ENCODE data around the gene TGFB2.

TGFB2 gene

DNA sequence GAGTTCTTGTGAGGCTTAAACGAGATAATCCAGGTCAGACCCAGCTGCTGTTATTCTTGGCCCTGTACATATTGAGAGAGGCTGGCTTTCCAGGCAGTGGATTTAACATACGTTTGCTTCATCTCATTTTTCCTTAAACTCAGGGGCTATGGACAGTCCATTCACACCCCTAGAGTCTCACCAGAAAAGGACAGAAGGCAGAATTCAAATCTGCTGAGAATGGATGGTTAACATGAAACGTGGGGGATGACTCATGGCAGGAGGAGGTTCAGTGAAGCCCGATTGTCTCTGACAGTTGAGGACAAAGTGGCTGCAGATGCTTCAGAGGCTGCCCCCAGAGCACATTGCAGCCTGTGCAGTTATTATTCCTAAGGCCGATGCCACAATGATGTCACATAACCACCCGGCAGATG is 39.5 kb downstream of the TGFB2 start:
- no peak for DNase-seq (ENCODE audit: low read depth in 3 of 3, low spot score in 1 of 3)

DNA sequence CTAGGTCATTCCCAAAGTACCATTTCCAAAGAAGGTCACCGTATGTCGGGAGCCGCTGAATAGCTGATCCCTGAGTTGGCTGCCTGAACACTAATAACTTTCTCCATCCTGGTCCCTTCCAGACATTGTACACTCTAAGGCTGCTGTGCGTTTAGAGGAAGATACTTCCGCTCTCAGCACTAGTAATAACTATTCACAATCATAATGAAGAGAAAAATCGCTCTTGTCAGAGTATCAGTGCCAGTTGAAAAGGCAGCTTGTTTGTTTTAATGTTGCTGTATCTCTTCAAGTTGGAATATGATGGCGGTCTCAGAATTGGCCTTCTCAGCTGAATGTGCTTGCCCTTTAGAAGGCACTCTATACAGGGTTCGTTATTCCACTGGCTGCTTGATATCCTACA is 43.5 kb downstream of the TGFB2 start:
- DNase-seq (ENCODE audit: low read depth in 3 of 3, low spot score in 1 of 3): no peak

DNA sequence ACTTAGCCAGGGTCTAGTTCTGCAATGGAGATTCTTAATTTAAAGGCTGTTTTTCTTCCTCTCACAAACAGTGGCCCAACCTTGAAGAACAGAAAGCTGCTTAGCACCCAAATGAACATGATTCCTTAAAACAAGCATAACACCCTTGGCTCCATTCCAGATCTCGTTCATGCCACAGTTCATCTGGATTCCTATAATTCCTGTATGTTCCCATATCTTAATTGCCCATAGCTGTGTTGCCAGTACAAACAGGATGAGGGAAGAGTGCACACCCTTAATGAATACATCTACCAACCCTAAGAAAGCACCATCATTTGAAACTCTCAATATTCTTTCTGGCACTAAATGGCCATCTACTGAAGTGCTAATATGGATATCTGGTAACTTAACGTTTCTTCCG is 45.5 kb downstream of the TGFB2 start:
- no peak for DNase-seq (ENCODE audit: low read depth in 3 of 3, low spot score in 1 of 3)

DNA sequence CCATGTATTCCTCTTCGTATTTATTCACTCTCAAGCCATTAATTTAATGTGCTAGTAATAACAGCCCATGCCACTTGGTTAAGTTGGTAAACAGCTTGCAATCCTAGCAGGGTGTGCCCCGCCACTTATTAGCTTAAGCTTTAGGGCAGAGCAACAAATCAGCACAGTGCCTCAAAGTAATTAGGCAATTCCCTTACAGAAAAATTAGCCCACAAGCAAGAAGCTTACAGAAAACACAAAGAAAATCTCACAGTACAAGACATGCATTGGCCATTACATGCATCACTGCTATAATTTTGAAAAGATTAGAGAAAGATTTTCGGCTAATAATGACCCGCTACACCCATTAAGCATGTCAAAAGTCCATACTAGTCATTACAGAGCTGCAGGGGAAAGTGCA is 47.6 kb downstream of the TGFB2 start:
- DNase-seq (ENCODE audit: low read depth in 3 of 3, low spot score in 1 of 3): no peak

DNA sequence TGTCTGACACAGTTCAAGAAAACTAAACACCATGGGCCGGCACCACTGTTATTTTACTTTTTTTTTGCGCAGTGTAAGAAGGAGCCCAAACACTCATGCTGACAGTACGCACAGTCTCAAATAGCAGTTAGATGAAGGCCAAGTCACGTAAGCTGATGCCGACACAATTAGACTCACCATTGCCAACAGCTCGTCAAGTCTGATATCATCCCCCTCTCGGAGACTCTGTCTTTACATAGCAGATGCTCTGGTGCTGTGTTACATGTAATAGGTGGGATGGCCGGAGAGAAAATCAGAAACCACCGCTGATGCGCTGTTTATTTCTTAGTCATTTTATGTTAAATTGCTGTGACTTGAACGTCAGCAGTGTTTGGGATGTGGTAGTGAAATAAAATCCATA is 49.3 kb downstream of the TGFB2 start:
- DNase-seq (ENCODE audit: low read depth in 3 of 3, low spot score in 1 of 3): no peak

DNA sequence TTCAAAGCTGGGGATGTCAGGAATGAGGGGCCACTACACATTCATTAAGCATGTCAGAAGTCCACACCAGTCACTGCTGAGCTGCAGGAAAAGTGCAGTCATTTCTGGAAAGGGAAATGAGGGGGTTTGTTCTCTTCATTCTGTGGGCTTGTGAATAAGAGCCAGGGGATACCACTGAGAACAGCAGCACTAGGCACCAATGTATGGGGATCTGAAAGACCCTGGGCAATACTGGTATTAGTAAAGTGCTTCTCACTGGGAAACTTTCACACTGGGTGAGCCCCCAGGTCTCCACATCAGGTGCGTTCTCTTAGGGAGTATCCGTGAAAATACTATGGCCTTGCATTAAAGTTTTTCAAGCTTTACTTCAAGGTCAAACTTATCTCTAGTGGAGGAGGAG is 49.9 kb downstream of the TGFB2 start:
- DNase-seq (ENCODE audit: low read depth in 3 of 3, low spot score in 1 of 3): no peak

DNA sequence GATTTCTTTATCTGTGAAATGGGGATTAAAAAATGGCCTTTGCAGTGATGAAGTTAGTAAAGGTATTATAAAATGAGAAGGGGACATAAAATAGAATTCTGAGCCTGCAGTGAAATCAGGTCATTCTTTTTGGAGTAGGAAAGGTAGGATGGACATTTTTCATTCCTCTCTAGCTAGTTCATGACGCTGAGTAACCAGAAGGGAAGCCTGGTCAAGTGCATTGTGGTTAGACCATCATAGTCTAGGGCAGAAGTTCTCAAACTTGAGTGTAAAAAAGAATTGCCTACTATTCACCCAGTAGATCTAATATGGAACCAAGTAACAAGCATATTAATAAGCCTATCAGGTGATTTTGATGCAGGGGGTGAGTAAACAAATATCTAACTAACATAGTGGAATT is 50.8 kb downstream of the TGFB2 start:
- DNase-seq (ENCODE audit: low read depth in 3 of 3, low spot score in 1 of 3): no peak

DNA sequence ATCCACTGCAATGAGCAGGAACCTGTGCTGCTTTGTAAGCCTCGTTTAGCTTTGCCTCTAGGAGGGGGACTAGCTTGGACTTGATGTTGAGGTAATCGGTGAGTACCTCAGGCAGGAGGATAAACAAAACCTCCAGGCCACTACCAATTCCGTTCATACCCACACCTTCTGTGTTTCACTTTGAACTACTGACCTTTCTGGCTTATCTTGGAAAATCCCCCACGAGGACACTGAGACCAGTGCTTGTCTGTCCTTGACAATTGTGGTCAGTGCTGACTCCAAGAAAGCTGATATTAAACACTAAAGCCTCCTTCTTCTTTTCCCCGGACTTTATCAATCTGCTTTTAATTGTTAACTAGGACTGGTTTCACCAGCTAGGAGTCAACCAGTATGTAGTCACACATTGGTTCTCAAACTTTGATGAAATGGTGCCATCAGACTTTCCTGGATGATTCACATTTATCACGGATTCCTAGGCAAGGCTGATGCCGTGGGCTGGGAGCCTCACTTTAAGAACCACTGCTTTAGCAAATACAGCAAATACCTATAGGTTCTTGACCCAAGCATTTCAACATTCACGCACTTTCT is 52.7 kb downstream of the TGFB2 start:
- no peak for DNase-seq (ENCODE audit: low read depth in 3 of 3, low spot score in 1 of 3)

DNA sequence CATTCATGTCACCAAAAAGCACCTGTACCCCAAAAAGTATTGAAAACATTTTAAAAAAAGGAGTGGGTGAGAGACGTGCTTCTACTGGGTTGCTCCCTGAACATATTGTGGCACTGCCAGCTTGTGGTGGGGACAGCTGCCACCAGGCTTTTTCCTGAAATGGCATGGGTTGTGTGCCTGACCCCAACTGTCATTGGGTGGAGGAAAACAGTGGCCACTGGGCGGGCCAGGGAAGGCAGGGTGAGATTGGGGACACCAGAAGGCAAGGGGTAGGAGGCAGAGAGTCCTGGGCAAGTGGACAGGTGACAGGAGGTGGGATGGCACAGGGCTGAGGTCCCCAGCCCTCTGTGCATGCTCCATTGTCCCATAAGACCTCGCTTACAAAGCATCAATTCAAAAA is 55.5 kb downstream of the TGFB2 start:
- no peak for DNase-seq (ENCODE audit: low read depth in 3 of 3, low spot score in 1 of 3)

DNA sequence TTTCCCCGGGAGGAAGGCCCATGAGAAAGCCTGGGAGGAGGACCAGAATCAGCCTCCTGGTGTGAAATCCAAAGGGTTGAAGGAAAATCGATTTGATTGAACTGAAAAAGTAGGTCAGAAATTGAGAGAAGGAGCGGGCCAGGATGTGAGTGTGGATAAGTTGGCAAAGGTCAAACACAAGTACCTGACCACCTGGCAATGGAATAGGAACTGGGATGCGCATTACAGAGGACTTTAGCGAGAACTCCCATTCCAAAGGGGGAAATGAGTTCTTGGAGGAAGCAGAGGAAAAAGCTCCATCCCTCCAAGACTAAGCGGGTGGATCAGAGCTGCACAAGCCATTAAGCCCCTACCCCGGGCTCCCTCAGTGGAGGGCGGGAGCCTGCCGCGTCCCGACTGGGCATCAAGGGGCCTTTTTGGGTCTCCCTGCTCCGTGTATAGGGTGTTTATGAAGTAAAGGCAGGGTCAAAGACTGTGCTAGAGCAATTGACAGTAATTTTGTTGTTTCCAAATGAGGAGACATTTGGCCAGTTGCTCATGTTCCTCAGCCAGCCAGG is 56.4 kb downstream of the TGFB2 start:
- DNase-seq (ENCODE audit: low read depth in 3 of 3, low spot score in 1 of 3): no peak

DNA sequence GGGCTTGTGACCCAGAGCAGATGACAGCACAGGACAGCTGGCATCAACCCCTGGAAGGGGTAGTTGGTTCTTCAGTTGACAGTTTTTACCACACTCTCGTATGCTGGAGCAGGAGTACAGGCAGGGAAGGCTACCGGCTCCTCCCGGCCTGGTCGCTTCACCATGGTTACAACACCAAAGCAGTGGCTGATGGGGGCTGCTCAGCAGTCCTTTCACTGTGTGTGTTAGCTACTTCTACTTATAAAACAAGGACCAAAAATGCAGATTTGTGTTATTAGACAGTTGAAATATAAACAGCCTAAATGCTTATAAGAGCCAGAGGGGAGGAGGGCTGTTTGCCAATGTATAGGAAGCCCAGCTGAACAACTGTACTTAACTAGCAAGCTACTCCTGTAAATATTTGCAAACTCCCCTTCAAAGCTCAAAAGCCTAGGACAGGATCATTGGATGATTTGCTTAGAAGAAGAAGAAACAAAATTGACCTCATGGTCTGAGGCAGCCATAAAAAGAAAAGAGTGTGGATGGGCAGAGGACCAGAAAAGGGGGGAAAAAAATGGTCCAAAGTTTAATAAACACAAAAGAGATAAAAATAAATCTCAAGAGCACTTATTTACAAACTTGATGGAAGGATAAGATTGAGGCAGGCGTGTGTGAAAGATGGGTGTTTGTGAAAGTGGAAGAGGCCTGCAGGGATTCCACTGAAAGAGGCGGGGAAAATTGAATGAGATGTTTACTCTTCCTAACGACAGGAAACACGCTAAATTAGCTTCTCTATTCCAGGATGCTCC is 57.1 kb downstream of the TGFB2 start:
- no peak for DNase-seq (ENCODE audit: low read depth in 3 of 3, low spot score in 1 of 3)

DNA sequence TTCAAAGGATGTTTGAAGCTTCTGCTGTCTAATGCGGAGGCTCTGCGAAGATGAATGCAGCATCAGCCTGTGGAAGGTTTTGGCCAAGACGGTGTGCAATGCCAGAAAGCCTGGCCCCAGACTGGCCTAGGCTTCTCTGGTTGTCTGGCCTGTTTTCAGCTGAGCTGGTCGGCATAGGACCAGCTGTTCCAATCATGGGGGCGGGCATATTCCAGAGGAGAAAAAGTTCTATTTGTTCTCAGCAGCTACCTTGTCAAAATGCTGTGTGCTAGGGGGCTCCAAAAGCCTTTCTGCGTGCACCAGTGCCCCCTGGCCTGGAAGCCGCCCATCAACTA is 57.6 kb downstream of the TGFB2 start:
- no peak for DNase-seq (ENCODE audit: low read depth in 3 of 3, low spot score in 1 of 3)

DNA sequence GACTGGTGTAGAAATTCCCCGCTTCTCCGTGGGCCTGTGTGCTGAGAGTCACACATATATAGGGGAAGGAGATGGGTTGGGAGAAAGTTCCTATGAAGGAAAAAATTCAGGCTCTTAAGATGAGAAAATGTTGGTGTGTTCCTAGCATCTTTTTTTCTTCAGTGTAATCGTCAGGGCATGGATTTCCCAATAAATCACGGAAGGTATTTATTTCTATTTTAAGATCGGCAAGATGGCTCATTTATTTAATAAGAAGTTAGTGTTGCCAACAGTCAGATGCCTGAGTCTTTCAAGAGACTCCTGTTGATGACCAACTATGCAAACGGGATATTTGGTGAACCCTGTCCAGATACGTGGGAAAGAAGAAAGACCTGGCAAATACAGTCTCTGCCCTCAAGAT is 58.2 kb downstream of the TGFB2 start:
- no peak for DNase-seq (ENCODE audit: low read depth in 3 of 3, low spot score in 1 of 3)

DNA sequence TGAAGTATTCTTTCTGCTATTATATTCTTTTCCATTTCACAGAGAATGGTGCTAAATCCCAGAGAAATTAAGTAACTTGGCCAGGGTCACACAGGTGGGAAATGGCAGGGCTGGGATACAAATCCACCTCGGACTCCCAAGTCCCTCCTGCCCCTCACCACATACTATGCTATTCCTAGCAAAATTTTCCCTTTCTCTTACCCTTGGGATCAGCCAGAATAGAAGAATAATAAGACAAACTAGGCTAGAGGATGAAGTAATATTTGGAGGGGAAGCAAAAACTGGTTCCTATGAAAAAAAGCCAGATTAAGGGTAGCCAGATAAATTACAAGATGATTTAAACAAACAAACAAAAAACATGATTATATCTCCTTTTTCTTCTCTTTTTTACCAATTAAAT is 62.5 kb downstream of the TGFB2 start:
- DNase-seq (ENCODE audit: low read depth in 3 of 3, low spot score in 1 of 3): no peak

DNA sequence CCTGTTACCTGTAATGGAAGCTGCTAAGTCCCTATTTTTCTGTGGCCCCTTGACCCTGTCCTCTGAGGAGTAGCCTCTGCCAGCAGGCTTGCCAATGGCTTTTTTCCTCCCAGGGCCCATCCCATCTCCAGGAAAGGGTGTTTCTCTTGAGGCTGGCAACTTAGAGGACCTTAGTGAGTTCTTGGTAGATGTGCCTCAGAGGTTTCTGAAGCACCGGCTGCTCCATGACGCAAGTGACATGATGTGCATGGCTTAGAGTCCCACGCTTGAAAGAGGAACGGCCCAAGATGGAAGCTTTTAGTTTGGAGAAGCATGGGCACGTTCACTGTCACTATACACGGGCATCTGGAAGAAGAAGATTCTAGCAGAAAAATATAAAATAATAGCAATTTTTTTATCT is 63.0 kb downstream of the TGFB2 start:
- no peak for DNase-seq (ENCODE audit: low read depth in 3 of 3, low spot score in 1 of 3)

DNA sequence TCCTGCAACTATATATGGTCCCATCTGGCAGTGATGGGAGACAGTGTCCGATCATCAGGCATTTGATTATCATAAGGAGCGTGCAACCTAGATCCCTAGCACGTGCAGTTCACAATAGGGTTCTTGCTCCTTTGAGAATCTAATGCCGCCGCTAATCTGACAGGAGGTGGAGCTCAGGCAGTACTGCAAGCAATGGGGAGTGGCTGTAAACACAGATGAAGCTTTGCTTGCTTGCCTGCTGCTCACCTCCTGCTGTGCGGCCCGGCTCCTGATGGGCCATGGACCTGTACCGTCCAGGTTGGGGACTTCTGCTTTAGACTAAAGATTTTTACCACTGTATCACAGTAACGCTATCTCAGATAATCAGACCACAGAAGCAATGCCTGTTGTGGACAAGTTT is 63.8 kb downstream of the TGFB2 start:
- no peak for DNase-seq (ENCODE audit: low read depth in 3 of 3, low spot score in 1 of 3)

DNA sequence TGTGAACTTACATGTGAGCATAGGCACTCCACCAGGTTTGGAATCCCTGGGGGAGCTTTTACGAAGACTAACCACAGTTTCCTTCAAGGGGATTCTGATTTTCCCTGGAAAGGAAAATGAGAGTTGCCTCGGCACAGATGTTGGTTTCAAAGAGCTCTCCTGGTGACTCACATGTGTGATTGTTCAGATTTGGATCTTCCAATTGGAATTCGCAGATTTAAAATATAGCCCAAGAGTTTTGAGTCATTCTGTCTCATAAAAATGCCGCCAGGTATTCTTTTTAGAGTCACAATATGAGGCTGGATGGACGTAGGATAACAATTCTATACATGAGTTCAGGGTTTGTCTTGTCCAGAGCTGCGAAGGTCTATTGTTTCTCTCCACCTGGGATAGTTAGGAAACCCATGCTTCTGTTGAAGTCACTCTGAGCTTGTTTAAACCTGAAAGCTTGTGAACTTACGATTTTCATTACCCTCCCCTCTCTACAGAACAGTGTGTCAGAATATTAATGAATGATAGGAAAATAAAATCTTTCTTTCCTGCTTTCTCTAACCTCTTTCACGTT is 64.9 kb downstream of the TGFB2 start:
- no peak for DNase-seq (ENCODE audit: low read depth in 3 of 3, low spot score in 1 of 3)

DNA sequence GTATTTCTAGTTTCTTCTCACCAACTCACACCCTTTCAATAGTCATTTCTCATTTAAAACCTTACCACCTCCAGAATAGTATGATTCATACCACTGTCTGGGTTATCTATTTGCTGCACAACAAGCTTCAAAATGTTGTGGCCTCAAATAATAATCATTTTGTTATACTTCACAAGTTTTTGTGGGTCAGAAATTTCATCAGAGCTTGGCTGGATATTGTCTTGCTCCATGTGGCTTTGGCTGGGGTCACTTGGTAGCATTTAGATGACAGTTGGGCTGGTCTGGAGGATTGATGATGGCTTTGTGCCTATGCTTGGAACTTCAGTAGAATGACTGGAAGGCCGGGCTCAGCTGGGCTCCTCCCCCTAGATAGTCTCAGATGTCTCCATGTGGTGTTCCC is 66.0 kb downstream of the TGFB2 start:
- no peak for DNase-seq (ENCODE audit: low read depth in 3 of 3, low spot score in 1 of 3)

DNA sequence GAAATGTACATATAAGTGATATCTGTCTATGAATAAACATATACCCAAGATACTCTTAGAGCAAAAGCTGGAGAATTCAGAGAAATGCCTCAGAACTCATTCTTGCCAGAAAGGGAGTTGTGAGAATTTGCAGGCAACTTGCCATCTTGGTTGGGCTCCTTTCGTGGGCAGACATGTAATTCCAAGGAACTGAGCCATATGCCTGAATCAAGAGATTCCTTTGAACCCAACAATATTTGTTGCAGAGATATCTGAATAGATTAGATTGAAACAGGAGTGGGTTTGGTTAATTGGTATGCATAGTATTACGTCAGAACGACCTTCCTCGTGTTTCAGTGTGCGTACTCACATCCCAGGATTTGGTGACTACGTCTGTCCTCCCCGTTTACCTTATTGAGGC is 67.0 kb downstream of the TGFB2 start:
- DNase-seq (ENCODE audit: low read depth in 3 of 3, low spot score in 1 of 3): no peak

DNA sequence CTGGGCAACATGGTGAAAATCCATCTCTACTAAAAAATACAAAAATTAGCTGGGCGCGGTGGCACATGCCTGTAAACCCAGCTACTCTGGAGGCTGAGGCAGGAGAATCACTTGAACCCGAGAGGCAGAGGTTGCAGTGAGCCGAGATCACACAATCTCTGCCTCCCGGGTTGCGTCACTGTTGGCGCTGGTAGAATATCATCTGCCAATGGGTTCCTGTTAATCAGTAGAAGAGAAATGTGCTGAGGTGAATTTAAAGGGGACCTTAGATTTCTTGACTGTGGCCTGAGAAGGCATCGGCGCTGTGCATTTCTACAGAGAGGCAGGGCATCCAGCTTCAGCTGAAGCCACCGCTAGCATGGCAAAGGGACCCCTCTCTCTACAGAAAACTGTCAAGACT is 68.0 kb downstream of the TGFB2 start:
- DNase-seq (ENCODE audit: low read depth in 3 of 3, low spot score in 1 of 3): no peak

DNA sequence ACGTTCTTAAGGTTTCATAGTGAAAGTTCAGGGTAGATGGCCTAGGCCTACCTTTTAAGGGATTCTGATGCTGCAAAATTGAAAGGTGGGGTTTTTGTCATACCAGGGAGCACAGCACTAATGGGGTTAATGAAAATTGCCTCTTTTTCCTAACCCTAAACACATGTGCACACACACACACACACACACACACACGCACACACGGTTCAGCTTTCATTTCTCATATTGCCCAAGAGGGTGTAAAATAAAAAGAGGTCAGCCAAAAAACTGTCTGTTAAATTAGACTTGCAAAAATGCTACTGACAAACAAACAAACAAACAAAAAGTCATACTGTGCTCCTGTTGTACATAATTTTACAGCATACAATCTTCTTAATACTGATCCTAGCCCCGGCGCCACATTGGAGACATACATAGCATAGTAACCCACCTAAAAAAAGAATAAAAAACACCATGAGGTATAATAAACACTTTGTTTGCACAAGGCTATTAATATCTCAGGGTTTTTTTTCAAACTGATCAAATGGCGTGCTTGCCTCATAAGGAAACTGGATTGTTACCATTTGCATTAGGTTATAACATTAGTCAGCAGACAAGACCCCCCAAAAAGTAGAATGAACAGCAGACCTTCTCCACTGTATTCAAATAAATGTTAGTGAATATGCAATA is 69.1 kb downstream of the TGFB2 start:
- DNase-seq (ENCODE audit: low read depth in 3 of 3, low spot score in 1 of 3): no peak

DNA sequence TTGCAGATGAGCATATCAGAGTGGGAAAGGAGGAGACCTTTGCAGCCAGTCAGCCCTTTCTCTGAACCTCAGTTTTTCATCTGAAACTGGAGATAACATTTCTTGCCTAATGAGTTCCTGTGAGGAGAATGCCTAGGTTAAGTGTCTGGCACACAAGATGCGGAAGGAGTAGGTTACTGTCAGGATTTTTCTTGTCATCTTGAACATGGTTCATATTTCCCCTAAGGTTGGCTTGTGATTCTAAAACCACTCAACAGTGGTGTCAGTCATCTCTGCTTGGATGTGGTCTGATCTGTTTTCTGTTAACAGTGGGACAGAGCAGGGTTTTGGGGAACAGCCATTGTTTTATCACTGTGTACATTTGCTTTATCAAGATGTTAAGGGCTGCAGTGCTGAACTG is 70.6 kb downstream of the TGFB2 start:
- no peak for DNase-seq (ENCODE audit: low read depth in 3 of 3, low spot score in 1 of 3)

Measured in stimulated activated CD4-positive, alpha-beta T cell treated with anti-CD3 and anti-CD28 coated beads, TNF-alpha, amount 100 ng/mL, for 1 hour (primary cell).